Neural cell (in vitro differentiated cells): ENCODE data around the gene BTBD9. TPM values are rescaled to one million over a fixed set of nuclear protein-coding genes. Genes with fewer than 3 reads are reported as not detected.

Experiments
- H2AFZ ChIP-seq: fragments of 200-600, 300-800 bp; sonication (generic), shearing (Covaris generic); 2 replicates; pipeline ENCODE4 v1.6.0; 2014; ENCODE audit warnings: low read depth, mild to moderate bottlenecking, antibody characterized with exemption, low read length, moderate library complexity
- H3F3A ChIP-seq: fragments of 200-600 bp; shearing (Covaris generic); 2 replicates; pipeline ENCODE4 v1.6.1; 2016; ENCODE audit warnings: mild to moderate bottlenecking, moderate library complexity, mixed read lengths, antibody characterized with exemption, low read length; ENCODE audit not compliant: insufficient read depth, poor library complexity, severe bottlenecking
- H3K27ac ChIP-seq: fragments of 200-600, 300-800 bp; sonication (generic), shearing (Covaris generic); 2 replicates; pipeline ENCODE4 v1.5.1; 2014; ENCODE audit warnings: mild to moderate bottlenecking, low read length, moderate library complexity
- H3K27me3 ChIP-seq: fragments of 300-800, 200-600 bp; sonication (generic), shearing (Covaris generic); 2 replicates; pipeline ENCODE4 v1.6.0; 2014; ENCODE audit warnings: mild to moderate bottlenecking, low read depth, low read length, moderate library complexity; ENCODE audit not compliant: insufficient read depth
- H3K36me3 ChIP-seq: fragments of 300-800, 200-600 bp; sonication (generic), shearing (Covaris generic); 2 replicates; pipeline ENCODE4 v1.5.1; 2014; ENCODE audit warnings: mild to moderate bottlenecking, antibody characterized with exemption, low read length, moderate library complexity; ENCODE audit not compliant: insufficient read depth
- H3K4me2 ChIP-seq: fragments of 300-800, 200-600 bp; sonication (generic), shearing (Covaris generic); 2 replicates; pipeline ENCODE4 v1.6.0; 2014; ENCODE audit warnings: mild to moderate bottlenecking, low read length
- H3K4me3 ChIP-seq: fragments of 300-800, 200-600 bp; sonication (generic), shearing (Covaris generic); 2 replicates; pipeline ENCODE4 v1.5.1; 2014; ENCODE audit warnings: mild to moderate bottlenecking, low read length, moderate library complexity
- H3K79me2 ChIP-seq: fragments of 200-600 bp; shearing (Covaris generic); replicated peaks from 2 replicates; pipeline ENCODE4 v1.6.0; 2014; ENCODE audit warnings: mild to moderate bottlenecking, low read length, moderate library complexity; ENCODE audit not compliant: insufficient read depth
- H3K9ac ChIP-seq: fragments of 300-800, 200-600 bp; sonication (generic), shearing (Covaris generic); 2 replicates; pipeline ENCODE4 v1.6.1; 2016; ENCODE audit warnings: mild to moderate bottlenecking, low read length, mixed read lengths
- H3K9me2 ChIP-seq: fragments of 200-600 bp; shearing (Covaris generic); 2 replicates; pipeline ENCODE4 v1.6.1; 2016; ENCODE audit warnings: mild to moderate bottlenecking, low read length, mixed read lengths; ENCODE audit not compliant: insufficient read depth
- H3K9me3 ChIP-seq: fragments of 200-600, 300-800 bp; sonication (generic), shearing (Covaris generic); 2 replicates; pipeline ENCODE4 v1.6.1; 2016; ENCODE audit warnings: mild to moderate bottlenecking, mixed run types, low read length, moderate library complexity, mixed read lengths
- H4K20me1 ChIP-seq: fragments of 200-600 bp; shearing (Covaris generic); 2 replicates; pipeline ENCODE4 v1.6.1; 2016; ENCODE audit warnings: mild to moderate bottlenecking, mixed run types; ENCODE audit not compliant: insufficient read depth
- EP300 ChIP-seq: fragments of 450-650 bp; conservative IDR thresholded peaks from 2 replicates; pipeline ENCODE4 v1.6.1; 2014; ENCODE audit warnings: antibody characterized with exemption, mild to moderate bottlenecking, moderate library complexity; ENCODE audit not compliant: poor library complexity, severe bottlenecking
- EZH2 ChIP-seq: fragments of 200-600, 300-800 bp; shearing (Covaris generic), sonication (generic); IDR thresholded peaks from 2 replicates; pipeline ENCODE4 v1.6.1; 2014; ENCODE audit warnings: antibody characterized with exemption, low read length, borderline replicate concordance, mild to moderate bottlenecking; ENCODE audit not compliant: insufficient read depth, poor library complexity, severe bottlenecking
- MXI1 ChIP-seq: fragments of 450-650 bp; conservative IDR thresholded peaks from 2 replicates; pipeline ENCODE4 v1.6.1; 2014; ENCODE audit warnings: antibody characterized with exemption, mild to moderate bottlenecking; ENCODE audit not compliant: poor library complexity, severe bottlenecking
- POLR2AphosphoS5 ChIP-seq: IDR thresholded peaks from 2 replicates; pipeline ENCODE4 v1.6.1; 2012
- RAD21 ChIP-seq: fragments of 450-650 bp; conservative IDR thresholded peaks from 2 replicates; pipeline ENCODE4 v1.6.1; 2014; ENCODE audit warnings: antibody characterized with exemption, mild to moderate bottlenecking, moderate library complexity
- SMC3 ChIP-seq: fragments of 450-650 bp; conservative IDR thresholded peaks from 2 replicates; pipeline ENCODE4 v1.6.1; 2014; ENCODE audit warnings: antibody characterized with exemption, mild to moderate bottlenecking, moderate library complexity; ENCODE audit not compliant: poor library complexity
- TAF1 ChIP-seq: IDR thresholded peaks from 2 replicates; pipeline ENCODE4 v1.6.1; 2012; ENCODE audit warnings: low read depth
- polyA plus RNA-seq: library from polyadenylated mRNA; depleted of rRNA; stranded (reverse); fragments of >200 nt; gene quantifications from 2 replicates; pipeline ENCODE4 v1.2.3, GENCODE V29; 2014
- TF ChIP-seq, protein P1 (sequence below): fragments of 450-650 bp; IDR thresholded peaks from 2 replicates; pipeline ENCODE4 v1.5.1; 2014; ENCODE audit warnings: antibody characterized with exemption, mild to moderate bottlenecking, moderate library complexity; ENCODE audit not compliant: poor library complexity, severe bottlenecking
- TF ChIP-seq, protein P2 (sequence below): IDR thresholded peaks from 2 replicates; pipeline ENCODE4 v1.6.1; 2012; ENCODE audit warnings: borderline replicate concordance

The BTBD9 gene
- polyA plus RNA-seq, 1 donor from 2014 or later = 6.2 TPM

DNA sequence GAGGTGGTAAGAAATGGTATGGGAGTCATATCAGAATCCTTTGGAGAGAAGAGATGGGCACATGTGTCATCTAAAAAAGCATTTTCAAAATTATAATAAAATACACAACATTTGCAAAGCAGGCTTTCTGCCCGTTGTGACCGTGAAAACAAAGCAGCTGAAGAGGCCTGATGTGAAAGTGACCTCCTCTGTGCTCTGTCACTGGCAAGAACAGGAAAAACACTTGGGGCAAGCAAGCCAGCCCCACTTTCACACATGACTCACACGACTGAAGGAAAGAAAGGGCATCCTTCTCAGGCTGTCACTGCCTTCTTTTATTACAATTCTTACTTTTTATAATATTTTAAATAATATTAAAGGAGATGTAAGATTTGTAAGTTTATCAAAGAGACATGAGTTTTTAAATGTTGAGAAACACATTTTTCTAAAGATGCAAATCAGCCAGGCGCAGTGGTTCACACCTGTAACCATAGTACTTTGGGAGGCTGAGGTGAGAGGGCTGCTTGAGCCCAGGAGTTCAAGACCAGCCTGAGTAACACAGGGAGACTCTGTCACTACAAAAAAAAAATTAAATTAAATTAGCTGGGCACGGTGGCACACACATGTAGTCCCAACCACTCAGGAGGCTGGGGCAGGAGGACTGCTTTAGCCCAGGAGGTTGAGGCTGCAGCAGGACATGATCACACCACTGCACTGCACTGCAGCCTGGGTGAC is 143.7 kb downstream of the BTBD9 start:
- TF ChIP-seq POLR2AphosphoS5 (no peak), EP300 (no peak), SMC3 (no peak), MXI1 (no peak), EZH2 (no peak), TAF1 (no peak), RAD21 (no peak)
- TF ChIP-seq, protein P1, sequence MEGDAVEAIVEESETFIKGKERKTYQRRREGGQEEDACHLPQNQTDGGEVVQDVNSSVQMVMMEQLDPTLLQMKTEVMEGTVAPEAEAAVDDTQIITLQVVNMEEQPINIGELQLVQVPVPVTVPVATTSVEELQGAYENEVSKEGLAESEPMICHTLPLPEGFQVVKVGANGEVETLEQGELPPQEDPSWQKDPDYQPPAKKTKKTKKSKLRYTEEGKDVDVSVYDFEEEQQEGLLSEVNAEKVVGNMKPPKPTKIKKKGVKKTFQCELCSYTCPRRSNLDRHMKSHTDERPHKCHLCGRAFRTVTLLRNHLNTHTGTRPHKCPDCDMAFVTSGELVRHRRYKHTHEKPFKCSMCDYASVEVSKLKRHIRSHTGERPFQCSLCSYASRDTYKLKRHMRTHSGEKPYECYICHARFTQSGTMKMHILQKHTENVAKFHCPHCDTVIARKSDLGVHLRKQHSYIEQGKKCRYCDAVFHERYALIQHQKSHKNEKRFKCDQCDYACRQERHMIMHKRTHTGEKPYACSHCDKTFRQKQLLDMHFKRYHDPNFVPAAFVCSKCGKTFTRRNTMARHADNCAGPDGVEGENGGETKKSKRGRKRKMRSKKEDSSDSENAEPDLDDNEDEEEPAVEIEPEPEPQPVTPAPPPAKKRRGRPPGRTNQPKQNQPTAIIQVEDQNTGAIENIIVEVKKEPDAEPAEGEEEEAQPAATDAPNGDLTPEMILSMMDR = no peak
- TF ChIP-seq, protein P2, sequence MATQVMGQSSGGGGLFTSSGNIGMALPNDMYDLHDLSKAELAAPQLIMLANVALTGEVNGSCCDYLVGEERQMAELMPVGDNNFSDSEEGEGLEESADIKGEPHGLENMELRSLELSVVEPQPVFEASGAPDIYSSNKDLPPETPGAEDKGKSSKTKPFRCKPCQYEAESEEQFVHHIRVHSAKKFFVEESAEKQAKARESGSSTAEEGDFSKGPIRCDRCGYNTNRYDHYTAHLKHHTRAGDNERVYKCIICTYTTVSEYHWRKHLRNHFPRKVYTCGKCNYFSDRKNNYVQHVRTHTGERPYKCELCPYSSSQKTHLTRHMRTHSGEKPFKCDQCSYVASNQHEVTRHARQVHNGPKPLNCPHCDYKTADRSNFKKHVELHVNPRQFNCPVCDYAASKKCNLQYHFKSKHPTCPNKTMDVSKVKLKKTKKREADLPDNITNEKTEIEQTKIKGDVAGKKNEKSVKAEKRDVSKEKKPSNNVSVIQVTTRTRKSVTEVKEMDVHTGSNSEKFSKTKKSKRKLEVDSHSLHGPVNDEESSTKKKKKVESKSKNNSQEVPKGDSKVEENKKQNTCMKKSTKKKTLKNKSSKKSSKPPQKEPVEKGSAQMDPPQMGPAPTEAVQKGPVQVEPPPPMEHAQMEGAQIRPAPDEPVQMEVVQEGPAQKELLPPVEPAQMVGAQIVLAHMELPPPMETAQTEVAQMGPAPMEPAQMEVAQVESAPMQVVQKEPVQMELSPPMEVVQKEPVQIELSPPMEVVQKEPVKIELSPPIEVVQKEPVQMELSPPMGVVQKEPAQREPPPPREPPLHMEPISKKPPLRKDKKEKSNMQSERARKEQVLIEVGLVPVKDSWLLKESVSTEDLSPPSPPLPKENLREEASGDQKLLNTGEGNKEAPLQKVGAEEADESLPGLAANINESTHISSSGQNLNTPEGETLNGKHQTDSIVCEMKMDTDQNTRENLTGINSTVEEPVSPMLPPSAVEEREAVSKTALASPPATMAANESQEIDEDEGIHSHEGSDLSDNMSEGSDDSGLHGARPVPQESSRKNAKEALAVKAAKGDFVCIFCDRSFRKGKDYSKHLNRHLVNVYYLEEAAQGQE = no peak
- H3K27me3 ChIP-seq = no peaks in the 10 kb centered on the region
- no peaks in the 10 kb centered on the region for H3K9me3 ChIP-seq
- H3F3A ChIP-seq = no peaks in the 10 kb centered on the region
- no peak overlapping the region for H3K9ac ChIP-seq
- H4K20me1 ChIP-seq = no peaks in the 10 kb centered on the region
- H3K9me2 ChIP-seq = no peaks in the 10 kb centered on the region
- no peak overlapping the region for H2AFZ ChIP-seq
- H3K79me2 ChIP-seq = no peaks in the 10 kb centered on the region
- no peak overlapping the region for H3K4me2 ChIP-seq
- no peak overlapping the region for H3K27ac ChIP-seq
- no peak overlapping the region for H3K4me3 ChIP-seq
- H3K36me3 ChIP-seq = no peaks in the 10 kb centered on the region

DNA sequence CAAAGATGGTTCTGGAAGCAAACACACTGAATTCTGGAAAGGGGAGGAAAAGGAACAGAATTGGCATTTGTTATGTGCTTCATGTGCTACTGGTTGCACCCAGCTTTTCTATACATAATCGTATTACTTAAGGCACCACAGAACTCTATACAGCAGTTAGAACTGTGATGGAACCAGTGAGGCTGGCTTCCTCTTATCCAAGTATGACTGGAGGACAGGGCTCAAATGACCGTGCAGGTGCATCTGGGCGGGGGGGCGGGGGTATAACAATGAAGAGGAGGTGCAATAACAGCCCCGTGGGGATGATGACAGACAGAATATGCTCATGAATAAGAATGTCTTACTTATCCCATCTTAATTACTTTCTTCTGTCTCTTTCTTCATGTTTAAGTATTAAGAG is 144.2 kb downstream of the BTBD9 start:
- Histone ChIP-seq H3K9me3 (no peaks in the 10 kb centered on the region), H2AFZ (no peak overlapping the region), H3K27me3 (no peaks in the 10 kb centered on the region), H3K9ac (no peak overlapping the region), H3F3A (no peaks in the 10 kb centered on the region), H3K36me3 (no peaks in the 10 kb centered on the region), H3K79me2 (no peaks in the 10 kb centered on the region), H3K27ac (no peak overlapping the region), H3K9me2 (no peaks in the 10 kb centered on the region), H3K4me3 (no peak overlapping the region), H3K4me2 (no peak overlapping the region), H4K20me1 (no peaks in the 10 kb centered on the region)
- TF ChIP-seq RAD21 = no peak
- no peak for TF ChIP-seq EP300
- TF ChIP-seq MXI1 = no peak
- TF ChIP-seq, protein P1 = no peak
- no peak for TF ChIP-seq POLR2AphosphoS5
- no peak for TF ChIP-seq EZH2
- TF ChIP-seq TAF1 = no peak
- TF ChIP-seq, protein P2 = no peak
- TF ChIP-seq SMC3 = no peak
